Mucosa of descending colon (tissue), 3 donors: Measurements from ENCODE around the gene LENG9. TPM values are rescaled to one million over a fixed set of nuclear protein-coding genes. Genes with fewer than 3 reads are reported as not detected.

Experiments
- ATAC-seq: fragments of 200-7000 bp; cut with Tn5 transposase; one replicate; pipeline ENCODE4 v1.9.1; 2020; ENCODE audit warnings: mild to moderate bottlenecking, moderate library complexity
- DNase-seq, 3 donors: peaks; one replicate each; pipeline ENCODE4 v3.0.0-alpha.2; 2020
- H3K36me3 ChIP-seq: fragments of 200-600 bp; one replicate; pipeline ENCODE4 v1.8.0; 2021; ENCODE audit warnings: low read depth, mild to moderate bottlenecking
- H3K4me1 ChIP-seq: fragments of 200-600 bp; one replicate; pipeline ENCODE4 v1.8.0; 2021; ENCODE audit warnings: low read depth, mild to moderate bottlenecking
- H3K4me3 ChIP-seq: fragments of 200-600 bp; one replicate; pipeline ENCODE4 v1.8.0; 2021; ENCODE audit warnings: mild to moderate bottlenecking
- H3K9me3 ChIP-seq: fragments of 200-600 bp; one replicate; pipeline ENCODE4 v1.8.0; 2021; ENCODE audit warnings: mild to moderate bottlenecking
- intact Hi-C, 2 donors: fragments of 100-400 bp; cut with DNase I in 1 of 2; cut with micrococcal nuclease in 1 of 2; formaldehyde crosslinking; loops; one replicate each; pipeline versions ENCODE4 v1.11.0 to v1.11.1; 2022; cut with DNase I, micrococcal nuclease
- total RNA-seq, 3 donors: library from RNA; stranded (reverse); fragmentation: NEBNext Ultra II Directional in 2 of 3; extraction: Animal tissue kit (Norgen Biotek cat#: 25700) in 2 of 3; gene quantifications; one replicate each; pipeline versions ENCODE4 v1.2.1 to v1.2.4, GENCODE V29; 2021 to 2023
- TF ChIP-seq, protein P1 (sequence below): fragments of 200-600 bp; IDR thresholded peaks from one replicate; pipeline ENCODE4 v1.8.0; 2022; ENCODE audit warnings: antibody characterized with exemption, mild to moderate bottlenecking
- donor health status: DM: no; HTN: no; CAD: no; lungs with moderate emphysema.
- donor health status: DM: no; HTN: no; CAD: no.
- donor health status: DM: no; HTN: yes; CAD: no.

The LENG9 gene
- total RNA-seq, 3 donors from 2014 or later = 9.2 to 21.6 (median 20.9) TPM

- DNase-seq = peak; percentile 58 to 74 (median 64)
Measured at GRCh38 chr19:54462047-54462654, 1.4 kb downstream of the LENG9 start.

GRCh38 chr19:54461613-54462012 is 2.0 kb downstream of the LENG9 start:
- H3K4me3 ChIP-seq = no peak overlapping the region
- peaks cover 14% of the 10 kb centered on the region for H3K36me3 ChIP-seq
- H3K9me3 ChIP-seq = no peaks in the 10 kb centered on the region
- DNase-seq = no peak
- intact Hi-C loops = no loop called here
- no peak for ATAC-seq
- peaks cover 49% of the 10 kb centered on the region for H3K4me1 ChIP-seq
- TF ChIP-seq, protein P1, sequence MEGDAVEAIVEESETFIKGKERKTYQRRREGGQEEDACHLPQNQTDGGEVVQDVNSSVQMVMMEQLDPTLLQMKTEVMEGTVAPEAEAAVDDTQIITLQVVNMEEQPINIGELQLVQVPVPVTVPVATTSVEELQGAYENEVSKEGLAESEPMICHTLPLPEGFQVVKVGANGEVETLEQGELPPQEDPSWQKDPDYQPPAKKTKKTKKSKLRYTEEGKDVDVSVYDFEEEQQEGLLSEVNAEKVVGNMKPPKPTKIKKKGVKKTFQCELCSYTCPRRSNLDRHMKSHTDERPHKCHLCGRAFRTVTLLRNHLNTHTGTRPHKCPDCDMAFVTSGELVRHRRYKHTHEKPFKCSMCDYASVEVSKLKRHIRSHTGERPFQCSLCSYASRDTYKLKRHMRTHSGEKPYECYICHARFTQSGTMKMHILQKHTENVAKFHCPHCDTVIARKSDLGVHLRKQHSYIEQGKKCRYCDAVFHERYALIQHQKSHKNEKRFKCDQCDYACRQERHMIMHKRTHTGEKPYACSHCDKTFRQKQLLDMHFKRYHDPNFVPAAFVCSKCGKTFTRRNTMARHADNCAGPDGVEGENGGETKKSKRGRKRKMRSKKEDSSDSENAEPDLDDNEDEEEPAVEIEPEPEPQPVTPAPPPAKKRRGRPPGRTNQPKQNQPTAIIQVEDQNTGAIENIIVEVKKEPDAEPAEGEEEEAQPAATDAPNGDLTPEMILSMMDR = no peak

More at GRCh38 chr19:54462047-54462654, 1.4 kb downstream of the LENG9 start:
- no peak overlapping the region for H3K4me3 ChIP-seq
- TF ChIP-seq, protein P1 = no peak
- ATAC-seq = no peak
- no peaks in the 10 kb centered on the region for H3K9me3 ChIP-seq
- peaks cover 49% of the 10 kb centered on the region for H3K4me1 ChIP-seq
- peaks cover 9% of the 10 kb centered on the region for H3K36me3 ChIP-seq
- intact Hi-C loops = no loop called here

DNA sequence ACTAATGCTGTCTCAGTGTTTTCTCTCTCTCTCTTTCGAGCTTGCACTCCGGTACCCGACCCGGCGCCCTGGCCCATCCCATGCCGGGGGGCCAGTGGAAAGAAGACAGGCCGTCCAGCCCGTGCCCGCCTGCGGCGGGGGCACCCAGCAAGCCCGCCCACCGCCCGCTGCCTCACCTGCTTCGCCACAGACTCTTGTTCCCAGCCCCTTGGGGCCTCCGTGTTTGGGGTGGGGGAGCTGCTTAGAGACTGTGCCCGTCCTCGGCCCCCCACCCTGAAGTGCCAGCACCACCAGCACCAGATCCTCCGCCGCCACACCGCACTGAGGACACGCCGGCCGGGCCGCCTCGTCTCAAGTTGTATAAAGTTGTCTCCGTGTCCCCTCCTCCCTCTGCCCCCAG is 2.4 kb downstream of the LENG9 start:
- Histone ChIP-seq H3K9me3 (no peaks in the 10 kb centered on the region), H3K36me3 (peaks cover 16% of the 10 kb centered on the region), H3K4me1 (peaks cover 47% of the 10 kb centered on the region), H3K4me3 (no peak overlapping the region)
- intact Hi-C loops = no loop called here
- TF ChIP-seq, protein P1 = no peak
- ATAC-seq (no peak), DNase-seq (peak in 1 of 3 donors; percentile 70)

DNA sequence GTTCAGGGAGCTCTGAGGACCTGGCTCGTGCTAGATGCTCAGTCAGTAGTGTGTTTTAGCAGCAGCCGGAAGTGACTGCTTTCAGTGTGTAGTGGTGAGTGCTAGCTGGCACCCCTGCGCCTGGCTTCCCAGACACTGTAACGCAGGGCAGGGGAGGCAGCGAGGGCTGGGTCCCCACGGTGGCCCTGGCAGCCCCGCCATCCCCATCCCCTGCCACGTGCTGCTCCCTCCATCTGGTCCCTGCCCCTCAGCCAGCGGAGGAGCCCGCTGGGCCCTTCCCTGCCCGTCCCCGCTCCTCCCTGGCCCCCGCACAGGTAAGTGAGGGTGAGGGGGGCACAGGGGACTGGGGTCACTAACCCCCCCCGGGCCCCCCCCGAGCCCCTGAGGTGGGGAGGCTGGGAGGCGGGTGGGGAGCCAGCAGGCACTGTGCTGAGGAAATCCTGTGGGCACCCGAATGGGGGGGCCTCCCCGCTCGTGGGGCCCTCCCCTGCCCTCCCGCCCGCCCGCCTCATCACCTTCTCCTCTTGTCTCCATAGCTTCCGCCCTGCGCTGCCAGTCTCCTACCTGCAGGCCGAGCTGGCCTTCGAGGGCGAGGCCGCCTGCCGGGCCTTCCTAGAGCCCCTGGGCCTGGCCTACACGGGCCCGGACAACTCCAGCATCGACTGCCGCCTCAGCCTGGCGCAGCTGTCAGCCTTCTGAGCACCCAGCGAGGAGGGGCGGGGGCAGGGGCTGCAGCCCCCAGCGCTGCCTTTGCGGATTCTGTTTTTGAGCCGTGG is 3.2 kb downstream of the LENG9 start:
- H3K4me3 ChIP-seq = no peak overlapping the region
- intact Hi-C loops = no loop called here
- peaks cover 39% of the 10 kb centered on the region for H3K4me1 ChIP-seq
- no peaks in the 10 kb centered on the region for H3K9me3 ChIP-seq
- DNase-seq (peak in 1 of 3 donors; percentile 63), ATAC-seq (no peak)
- TF ChIP-seq, protein P1 = no peak
- peaks cover 22% of the 10 kb centered on the region for H3K36me3 ChIP-seq

DNA sequence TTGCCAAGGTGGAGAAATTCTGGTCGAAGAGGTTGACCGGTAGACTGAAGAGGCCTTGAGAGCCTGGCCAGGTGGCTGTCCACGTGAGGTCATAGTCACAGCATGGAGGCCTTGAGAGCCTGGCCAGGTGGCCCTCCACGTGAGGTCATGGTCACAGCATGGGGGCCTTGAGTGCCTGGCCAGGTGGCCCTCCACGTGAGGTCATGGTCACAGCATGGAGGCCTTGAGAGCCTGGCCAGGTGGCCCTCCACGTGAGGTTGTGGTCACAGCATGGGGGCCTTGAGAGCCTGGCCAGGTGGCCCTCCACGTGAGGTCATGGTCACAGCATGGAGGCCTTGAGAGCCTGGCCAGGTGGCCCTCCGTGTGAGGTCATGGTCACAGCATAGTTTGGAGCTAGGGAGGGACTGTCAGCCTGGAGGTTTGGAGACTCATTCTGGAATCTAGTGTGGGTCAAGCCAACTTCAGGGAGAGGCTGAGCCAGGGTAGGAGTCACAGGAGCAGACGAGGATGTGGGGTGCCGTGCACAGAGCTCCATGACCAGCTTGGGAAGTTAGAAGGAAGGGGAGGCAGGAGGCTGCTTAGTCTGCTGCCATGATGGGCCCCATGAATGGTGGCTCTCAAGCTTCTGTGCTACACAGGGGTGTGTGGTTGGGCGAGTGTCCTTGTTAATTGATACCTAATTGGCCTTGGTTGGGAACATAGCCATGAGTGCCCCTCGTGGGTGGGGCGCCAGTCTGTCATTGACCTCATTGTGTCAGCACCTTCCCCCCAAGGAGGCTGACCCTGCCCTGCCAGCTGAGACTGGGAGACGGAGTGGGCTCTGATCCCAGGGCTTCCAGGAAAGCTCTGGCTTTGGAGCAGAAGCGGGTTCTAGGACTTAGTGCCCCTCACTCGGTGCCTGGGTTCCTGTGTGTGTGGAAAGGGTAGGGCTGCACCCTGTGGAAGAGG is 4.0 kb downstream of the LENG9 start:
- Histone ChIP-seq H3K36me3 (peaks cover 28% of the 10 kb centered on the region), H3K9me3 (no peaks in the 10 kb centered on the region), H3K4me1 (peaks cover 38% of the 10 kb centered on the region), H3K4me3 (no peak overlapping the region)
- DNase-seq (peak in 1 of 3 donors; percentile 49), ATAC-seq (no peak)
- intact Hi-C loops = no loop called here
- TF ChIP-seq, protein P1 = no peak
